DMS153 treated with DMSO at 0.1 percent for 48 hours (cell line): ENCODE results near the gene ZNF317.

Experiments
- DNase-seq: peaks from one replicate; lab custom pipeline; 2025; ENCODE audit not compliant: unreplicated experiment; lab: John Stamatoyannopoulos, UW

Gene ZNF317

DNA sequence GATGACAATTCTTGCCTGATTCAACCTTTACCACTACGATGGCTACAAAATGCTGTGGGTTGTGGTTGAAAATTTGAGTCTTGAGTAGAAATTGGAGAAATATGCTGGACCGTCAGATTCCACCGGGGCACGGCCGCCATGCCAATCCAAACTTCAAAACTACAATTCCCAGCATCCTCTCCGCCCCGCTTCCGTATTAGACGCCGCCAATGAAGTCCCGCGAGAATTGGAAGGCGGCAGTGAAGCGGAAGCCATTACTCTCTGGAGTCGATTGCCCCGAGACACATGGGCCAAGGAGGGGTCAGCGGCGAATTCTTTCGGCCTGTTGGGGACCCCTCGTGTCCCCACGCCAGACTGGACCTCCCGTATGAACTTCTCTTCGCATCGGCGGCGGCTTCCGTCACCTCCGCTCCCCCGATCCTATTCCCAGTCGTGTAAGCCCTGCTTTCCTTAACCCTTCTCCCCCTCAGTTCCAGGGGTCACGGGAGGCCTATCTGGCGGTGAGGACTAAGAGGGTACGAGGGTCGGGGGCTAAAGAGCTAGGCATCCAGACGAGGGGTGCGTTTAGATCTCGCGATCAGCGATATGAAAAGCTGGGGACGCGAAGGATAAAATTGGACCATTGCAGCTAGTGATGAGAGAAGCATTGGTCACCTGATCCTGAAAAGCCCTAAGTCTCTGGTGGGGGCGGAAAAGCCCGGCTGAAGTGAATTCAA is at the start of gene ZNF317:
ZNF317 (plus strand) TSS at position 239 of the 716 bp plus-strand sequence. CDS start 15,620 bp downstream, outside the sequence.
- DNase-seq, result peak; percentile 85

DNA sequence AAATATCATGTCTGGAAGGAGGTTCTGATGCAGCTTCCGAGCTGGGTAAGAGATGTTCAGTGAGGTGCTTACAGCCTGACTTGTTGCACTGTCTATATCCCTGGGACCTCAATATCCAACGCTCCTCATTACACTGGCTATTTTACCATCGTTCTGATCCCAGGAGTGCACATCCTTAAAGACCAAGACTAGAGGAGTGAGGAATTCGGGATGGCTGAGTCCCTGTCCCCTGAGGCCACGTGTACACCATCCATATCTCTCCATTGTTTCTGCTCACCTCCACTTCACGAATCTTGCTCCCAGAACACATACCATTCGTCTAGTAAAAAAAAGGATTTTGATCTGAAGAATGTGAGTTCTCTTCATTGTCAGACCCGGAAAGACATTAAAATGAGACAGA is 32.8 kb upstream of the ZNF317 start, which contains the start of gene OR7G2:
OR7G2 (minus strand) TSS at position 101 of the 400 bp plus-strand sequence. CDS start 4,232 bp downstream, outside the sequence.
- DNase-seq, result no peak

DNA sequence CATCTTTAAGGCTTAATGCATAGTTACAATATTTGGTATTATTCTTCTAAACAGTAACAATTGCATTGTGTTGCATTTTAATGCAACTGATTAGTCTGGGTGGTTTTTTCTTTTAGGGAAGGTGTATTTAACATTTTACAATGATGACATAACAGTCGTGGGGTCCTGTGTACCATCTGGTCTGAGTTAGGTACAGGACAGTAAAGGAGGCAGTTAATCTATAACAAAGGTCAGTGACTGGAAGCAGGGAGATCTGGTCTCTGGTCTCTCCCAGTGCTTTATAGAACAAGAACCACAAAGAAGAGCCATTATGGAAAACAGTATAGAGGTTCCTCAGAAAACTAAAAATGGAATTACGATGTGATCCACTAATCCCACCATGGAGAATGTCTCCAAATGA is 30.2 kb upstream of the ZNF317 start:
- no peak for DNase-seq

GRCh38 chr19:9115307-9115813 is 24.8 kb upstream of the ZNF317 start, which contains the start of gene OR7G1:
TSS of gene OR7G1 (minus strand) at chr19:9115763. CDS start at chr19:9115763, 0 bp downstream.
- DNase-seq, result no peak

DNA sequence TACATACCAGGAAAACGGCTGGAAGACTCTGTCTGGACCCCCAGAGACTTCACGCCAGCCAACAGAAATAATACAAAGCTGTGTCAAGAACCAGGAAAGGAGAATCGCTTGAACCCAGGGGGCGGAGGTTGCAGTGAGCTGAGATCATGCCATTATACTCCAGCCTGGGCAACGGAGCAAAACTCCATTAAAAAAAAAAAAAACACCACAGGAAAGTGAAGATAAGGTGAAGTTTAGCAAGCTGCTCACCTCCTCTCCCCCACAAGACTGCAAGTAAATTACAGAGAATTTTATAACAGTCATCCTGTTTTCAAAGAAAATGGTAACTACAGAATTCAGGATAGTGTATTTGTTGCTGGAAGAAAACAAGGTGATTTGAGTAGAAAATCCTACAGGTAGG is 23.6 kb upstream of the ZNF317 start:
- no peak for DNase-seq

GRCh38 chr19:9126900-9127405 is 13.2 kb upstream of the ZNF317 start, which contains the start of gene OR7G3:
TSS of gene OR7G3 (minus strand) at chr19:9126950. CDS start at chr19:9126950, 0 bp downstream.
- no peak for DNase-seq

- no peak for DNase-seq
Observed at GRCh38 chr19:9128171-9128570, 12.0 kb upstream of the ZNF317 start.

GRCh38 chr19:9130965-9131364 is 9.2 kb upstream of the ZNF317 start:
- no peak for DNase-seq

DNA sequence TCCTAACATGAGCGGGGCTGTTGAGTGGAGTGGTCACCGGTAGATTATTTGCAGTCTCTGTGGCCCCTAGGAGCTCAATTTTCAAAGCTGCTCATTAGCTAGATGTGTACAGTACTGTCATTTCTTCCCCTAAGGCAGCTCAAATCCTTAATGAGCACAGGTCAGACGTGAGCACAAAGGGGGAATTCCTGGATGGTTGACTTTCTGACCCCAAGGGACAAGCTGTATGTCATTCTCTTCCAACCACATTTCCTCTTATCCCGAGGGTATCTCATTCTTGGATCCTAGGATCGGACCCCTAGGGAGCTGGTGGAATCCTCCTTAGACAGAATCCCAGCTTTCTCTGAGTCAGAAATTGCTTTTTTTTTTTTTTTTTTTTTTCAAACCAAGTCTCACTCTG is 7.8 kb upstream of the ZNF317 start:
- DNase-seq, result no peak

- DNase-seq, result no peak
Observed at GRCh38 chr19:9139609-9140158, 513 bp upstream of the ZNF317 start.

DNA sequence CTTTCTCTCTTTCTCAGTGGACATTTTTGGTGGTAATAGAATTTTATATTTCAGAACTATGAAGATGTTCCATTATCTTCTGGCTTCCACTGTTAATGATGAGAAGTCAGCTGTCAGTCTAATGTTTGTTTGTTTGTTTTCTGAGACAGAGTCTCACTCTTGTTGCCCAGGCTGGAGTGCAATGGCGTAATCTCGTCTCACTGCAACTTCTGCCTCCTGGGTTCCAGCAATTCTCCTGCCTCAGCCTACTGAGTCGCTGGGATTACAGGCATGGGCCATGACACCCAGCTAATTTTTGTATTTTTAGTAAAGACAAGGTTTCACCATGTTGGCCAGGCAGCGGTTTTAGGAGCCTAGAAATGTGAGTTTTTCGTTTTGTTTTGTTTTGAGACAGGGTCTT is 4.7 kb downstream of the ZNF317 start:
- no peak for DNase-seq

DNA sequence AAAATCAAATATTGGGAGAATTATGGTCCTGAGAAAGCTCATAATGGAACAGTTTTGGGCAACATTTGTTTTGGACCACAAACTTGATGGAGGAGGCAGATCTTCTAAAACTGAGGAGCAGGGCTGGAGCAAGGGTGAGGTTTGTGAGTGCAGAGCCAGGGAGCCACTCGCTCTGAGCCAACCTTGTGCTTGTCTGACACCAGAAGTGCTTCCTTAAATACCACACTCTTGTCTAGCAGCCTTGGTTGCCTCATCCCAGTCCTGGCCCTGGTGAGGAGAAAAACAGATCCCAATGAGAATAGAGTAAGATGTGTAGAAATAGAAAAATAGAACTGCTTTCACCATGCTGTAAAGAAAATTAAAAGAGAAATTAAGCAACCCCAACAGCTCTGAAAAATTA is 6.7 kb downstream of the ZNF317 start:
- DNase-seq, result no peak

GRCh38 chr19:9148697-9149096 is 8.5 kb downstream of the ZNF317 start:
- DNase-seq, result no peak

GRCh38 chr19:9149997-9150396 is 9.8 kb downstream of the ZNF317 start:
- DNase-seq, result no peak

- DNase-seq, result no peak
Observed at GRCh38 chr19:9150650-9151049, 10.5 kb downstream of the ZNF317 start.

DNA sequence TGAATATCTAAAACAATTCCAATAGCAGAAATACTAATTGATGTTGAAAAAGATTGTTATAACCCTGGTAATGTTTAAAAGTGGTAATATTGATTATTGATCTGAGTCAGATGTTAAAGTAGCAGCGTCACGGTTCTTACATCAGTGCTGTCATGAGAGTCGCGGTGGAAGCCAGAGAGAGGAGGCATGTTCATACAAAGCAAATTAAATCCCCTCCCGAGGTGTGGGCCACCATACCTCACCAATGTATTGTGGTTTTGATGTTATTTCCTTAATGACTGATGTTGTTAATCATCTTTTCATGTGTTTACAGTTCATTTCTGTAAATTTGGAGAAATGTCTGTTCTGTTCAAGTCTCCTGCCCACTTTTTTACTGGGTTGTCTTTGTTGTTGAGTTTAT is 11.2 kb downstream of the ZNF317 start:
- DNase-seq, result no peak

- DNase-seq, result no peak
Observed at GRCh38 chr19:9155591-9155990, 15.4 kb downstream of the ZNF317 start.

DNA sequence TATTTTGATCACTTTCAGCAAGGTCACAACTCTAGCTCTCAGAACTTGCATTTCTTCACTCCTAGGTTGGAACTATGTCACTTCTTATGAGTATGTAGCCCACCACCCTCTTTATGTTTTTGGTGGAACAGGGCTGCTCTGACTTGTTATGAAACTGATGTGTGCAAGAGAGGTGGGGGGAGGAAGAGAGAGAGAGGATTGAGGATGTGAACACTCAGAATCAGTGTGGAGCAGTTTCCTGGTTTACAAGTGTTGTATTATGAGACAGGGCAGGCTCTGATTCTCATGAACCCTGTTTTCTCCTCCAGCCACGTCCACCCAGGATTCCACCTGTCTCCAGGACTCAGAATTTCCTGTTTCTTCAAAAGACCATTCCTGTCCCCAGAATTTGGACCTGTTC is 16.1 kb downstream of the ZNF317 start:
- no peak for DNase-seq

DNA sequence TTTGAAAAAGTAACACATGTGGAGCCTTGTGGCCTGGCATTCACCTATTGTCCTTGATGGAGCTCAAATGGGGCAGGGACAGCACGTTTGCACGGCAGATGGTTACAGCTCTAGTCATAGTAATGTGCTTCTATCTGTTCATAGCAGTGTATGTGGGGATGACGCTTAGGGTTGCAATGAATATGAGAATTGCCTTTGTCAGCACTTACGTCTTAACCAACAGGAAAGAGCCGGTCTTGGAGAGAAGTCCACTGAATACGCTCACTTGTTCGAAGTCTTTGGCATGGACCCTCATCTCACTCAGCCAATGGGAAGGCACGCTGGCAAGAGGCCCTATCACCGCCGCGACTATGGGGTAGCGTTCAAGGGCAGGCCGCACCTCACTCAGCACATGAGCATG is 19.7 kb downstream of the ZNF317 start:
- no peak for DNase-seq

- no peak for DNase-seq
Observed at GRCh38 chr19:9161427-9161826, 21.2 kb downstream of the ZNF317 start.

- no peak for DNase-seq
Observed at GRCh38 chr19:9165261-9165660, 25.1 kb downstream of the ZNF317 start.

- DNase-seq, result no peak
Observed at GRCh38 chr19:9166846-9167245, 26.6 kb downstream of the ZNF317 start.
